ENCODE results near the gene CHST9. TPM values are rescaled to one million over a fixed set of nuclear protein-coding genes. Genes with fewer than 3 reads are reported as not detected.

The CHST9 gene
- total RNA-seq, 2 experiments from 2014 or later: not detected

DNA sequence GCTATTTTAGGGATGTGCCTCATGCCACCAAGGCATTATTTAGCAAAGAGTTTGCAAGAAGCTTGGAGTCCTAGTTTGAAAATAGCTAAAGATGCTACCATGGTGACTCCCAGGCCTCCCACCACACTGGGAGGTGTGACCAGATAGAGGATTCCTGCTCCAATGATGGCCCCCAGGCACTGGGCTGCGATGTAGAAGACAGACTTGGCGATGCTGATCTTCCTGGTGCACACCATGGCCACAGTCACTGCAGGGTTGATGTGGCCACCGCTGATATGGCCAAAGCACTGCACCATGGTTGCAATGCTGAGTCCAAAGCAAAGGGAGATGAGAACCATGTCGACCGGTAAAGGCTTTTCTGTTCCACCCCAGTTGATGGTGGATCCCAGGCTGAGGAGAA is 323.0 kb downstream of the CHST9 start:
- H3K36me3 Mint-ChIP-seq: no peaks in the 10 kb centered on the region
- no peaks in the 10 kb centered on the region for H3K9me3 Mint-ChIP-seq
- DNase-seq: no peak
- H3K4me3 Mint-ChIP-seq: no peak overlapping the region
- H3K27ac Mint-ChIP-seq: no peak overlapping the region
- peaks cover 9% of the 10 kb centered on the region for H3K27me3 Mint-ChIP-seq
- intact Hi-C loops (cut with micrococcal nuclease): no loop called here
- CTCF ChIA-PET: no interaction called here
- no peaks in the 10 kb centered on the region for H3K4me1 Mint-ChIP-seq (ENCODE audit: low read depth)
- POLR2A ChIA-PET: no interaction called here
